GM18868 (cell line): Measurements from ENCODE around the gene CCDC179.
A peak's percentile ranks its signal among the peaks of the same experiment; 100 is the strongest.

ENCODE experiments used
- ATAC-seq: cut with Tn5 transposase; IDR thresholded peaks from one replicate; pipeline ENCODE4 v1.9.1; 2021; ENCODE audit warnings: mild to moderate bottlenecking, moderate library complexity; ENCODE audit not compliant: unreplicated experiment

The CCDC179 gene

DNA sequence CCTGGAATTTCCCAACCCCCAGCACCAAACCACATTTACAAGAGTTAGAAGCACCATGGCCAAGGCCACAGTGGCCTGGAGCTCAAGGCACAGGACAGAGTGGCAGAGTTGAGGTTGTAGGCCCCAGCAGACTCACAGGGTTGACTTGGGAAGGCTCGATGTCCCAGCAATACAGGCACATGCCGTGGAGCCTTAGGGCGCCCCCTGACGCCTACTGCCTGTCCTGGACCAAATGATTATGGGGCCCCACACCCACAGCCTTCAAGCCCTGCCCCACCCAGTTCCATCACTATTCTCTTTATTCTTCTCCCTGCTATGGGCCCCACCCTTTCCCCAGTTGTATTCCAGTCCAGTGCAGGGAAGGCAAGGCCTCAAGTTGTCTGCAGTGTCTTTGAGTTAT lies at the start of gene CCDC179:
CCDC179 (minus strand) TSS at position 234 of the 400 bp plus-strand sequence; CDS start at position 181, 53 bp downstream.
- no peak for ATAC-seq

DNA sequence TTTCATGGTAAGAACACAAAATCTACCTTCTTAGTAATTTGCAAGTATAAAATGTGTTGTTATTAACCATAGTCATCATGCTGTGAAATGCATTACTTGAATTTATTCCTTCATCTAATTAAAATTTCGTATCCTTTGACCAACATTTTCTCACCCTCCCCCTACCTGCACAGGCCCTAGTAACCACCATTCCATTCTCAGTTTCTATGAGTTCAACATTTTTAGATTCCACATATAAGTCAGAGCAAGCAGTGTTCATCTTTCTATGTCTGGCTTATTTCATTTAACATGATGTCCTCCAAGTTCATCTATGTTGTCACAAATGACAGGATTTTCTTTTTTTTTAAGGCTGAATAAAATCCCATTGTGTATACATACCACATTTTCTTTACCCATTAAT lies 43.5 kb upstream of the CCDC179 start:
- no peak for ATAC-seq

DNA sequence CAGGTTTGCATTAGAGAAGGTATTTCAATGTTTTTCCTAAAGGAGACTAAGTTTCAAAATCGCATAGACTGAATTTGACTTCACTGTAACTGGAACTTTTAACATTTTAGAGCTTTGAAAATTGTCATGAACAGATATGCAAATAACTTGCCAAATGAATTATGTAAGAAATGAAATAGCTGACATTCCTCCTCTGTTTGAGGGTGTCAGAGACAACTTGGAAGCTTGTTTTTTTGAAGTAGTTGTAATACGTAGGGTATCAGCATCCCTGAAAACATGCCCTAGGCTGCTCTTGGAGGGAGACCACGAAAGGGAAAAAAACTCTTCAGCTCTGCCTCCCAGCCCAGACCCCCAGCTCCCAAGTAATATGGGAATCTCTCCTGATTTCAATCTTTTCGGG lies 41.3 kb upstream of the CCDC179 start:
- no peak for ATAC-seq

DNA sequence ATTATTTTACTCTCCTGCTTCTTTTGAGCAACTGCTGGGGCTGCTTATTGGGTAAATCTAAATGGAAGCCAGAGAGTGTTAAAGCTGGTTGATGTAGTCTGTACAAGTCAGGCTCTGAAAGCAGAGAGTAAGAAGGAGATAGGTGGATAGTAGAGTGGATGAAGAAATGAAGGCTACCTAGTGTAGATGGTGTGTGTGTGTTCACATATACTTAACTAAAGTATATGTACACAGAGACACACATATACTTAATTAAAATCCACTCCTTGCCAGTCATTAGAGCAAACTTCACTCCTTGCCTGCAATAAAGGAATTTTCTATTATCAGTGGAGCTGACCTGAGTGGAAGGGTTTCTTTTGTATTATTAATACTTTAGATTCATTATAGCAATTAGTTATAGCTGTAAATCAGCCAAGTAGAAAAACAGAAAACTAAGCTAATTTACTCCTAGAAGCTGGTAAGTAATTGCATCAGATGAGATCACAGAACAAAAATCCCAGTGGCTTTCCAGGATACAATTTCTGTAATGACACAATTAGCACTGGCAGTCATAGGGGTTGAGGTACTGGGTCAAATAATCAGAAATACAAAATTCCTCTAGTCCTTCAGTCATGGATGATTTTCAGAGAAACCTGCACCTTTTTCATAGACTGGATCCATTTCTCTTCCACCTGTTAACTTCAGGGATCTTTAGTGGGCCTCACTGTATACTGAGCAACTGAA lies 40.7 kb upstream of the CCDC179 start:
- no peak for ATAC-seq

DNA sequence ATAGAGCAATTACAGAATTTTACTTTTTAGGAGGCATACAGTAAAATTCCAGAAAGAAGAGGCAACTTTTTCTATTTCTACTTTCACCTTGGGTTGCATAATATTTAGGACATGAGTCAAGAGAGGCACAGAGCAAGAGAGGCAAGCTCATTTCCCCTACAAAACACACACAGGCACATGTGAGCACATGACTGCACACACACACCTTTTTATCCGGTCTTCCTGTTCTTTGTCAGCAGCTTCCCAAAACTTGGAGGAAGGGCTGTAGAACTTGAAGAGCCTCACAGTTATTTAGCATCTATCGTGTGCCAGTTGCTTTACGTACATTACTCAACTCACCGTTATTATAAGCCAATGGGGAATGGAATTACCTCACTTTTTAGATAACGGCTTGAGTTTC lies 37.8 kb upstream of the CCDC179 start:
- ATAC-seq: no peak

DNA sequence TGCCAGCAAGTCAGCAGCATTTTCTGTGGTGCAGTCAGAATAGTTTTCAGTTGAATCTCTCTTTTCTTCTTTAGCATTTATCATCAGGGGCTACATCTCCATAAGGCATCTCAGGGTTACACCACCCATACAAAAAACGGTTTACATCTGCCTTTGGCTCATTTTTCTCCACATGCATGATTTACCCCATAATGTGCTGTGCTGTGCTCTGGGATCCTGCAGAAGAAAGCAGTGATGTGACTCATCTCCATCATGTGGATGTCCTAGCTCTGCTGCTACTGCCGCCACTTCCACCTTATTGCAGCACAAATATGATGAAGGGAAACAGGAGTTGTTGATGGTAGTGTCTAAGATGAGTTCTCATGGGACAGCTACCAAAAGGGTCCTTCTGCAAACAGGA lies 30.0 kb upstream of the CCDC179 start:
- no peak for ATAC-seq

DNA sequence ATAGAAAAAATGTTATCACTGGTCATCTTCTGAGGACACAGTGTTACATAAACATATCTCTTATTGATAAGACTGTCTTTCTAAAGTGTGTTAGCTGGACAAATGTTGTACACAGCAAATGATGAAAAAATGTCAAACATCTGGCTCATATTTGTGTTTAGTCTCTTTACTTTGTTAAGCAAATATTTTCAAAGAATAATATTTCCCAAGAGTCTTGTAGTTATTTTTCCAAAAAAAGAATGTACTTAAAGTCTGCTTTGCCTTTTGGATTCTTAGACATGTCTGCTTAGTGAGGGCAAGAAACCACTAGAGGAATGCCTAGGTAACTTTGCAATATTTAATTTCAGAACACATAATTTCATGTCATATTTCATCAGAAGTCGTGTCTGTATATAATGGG lies 23.9 kb upstream of the CCDC179 start:
- ATAC-seq: no peak

DNA sequence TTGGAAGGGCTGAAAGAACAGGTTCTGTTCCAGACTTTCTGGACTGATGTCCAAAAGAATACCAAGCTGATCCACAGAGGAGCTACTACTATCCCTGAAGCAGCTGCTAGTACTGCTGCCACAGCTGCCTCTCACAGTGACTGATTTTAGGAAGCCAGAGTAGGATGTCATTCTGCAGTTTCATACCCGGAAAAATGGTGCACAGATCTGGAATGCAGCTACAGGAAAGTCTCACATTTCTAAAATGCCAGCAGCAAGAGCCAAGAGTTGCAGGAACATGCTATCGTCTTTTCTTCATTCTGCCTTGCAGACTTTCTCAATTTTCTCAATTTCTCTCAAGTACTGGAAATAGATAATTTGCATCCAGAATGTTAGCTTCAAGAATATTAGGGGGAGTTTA lies 19.4 kb upstream of the CCDC179 start:
- no peak for ATAC-seq

DNA sequence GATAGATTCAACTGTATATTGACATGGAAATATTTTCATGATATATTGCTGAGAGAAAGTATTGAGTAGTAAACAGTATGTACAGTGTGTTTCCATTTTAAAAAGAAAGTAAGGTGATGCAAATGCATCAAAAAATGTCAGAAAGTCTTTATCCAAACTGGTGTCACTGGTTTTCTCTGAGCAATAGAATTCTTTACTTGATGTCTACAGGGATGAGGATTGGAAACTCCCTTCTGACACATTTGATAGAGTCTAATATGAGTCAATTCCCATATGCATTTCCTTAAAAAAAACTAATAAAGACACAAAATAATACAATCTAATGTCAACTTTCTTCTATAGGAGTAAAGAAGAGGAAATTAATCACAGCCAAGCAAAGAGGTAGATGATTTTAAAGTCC lies 18.3 kb upstream of the CCDC179 start:
- no peak for ATAC-seq

DNA sequence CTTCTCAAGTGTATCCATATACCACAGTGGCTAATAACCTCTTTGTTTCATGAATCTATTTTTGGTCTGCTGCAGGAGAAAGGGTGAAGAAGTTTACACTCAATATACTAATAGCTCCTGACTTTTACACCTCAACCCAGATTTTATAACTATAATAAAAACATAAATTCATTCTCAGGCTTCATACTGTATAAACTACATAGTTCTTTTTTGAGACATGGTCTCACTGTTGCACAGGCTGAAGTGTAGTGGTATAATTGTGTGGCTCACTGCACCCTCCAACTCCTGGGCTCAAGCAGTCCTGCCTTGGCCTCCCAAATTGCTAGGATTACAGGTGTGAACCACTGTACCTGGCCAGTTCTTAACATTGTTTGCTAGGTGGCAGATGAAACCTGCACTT lies 17.8 kb upstream of the CCDC179 start:
- ATAC-seq: no peak

DNA sequence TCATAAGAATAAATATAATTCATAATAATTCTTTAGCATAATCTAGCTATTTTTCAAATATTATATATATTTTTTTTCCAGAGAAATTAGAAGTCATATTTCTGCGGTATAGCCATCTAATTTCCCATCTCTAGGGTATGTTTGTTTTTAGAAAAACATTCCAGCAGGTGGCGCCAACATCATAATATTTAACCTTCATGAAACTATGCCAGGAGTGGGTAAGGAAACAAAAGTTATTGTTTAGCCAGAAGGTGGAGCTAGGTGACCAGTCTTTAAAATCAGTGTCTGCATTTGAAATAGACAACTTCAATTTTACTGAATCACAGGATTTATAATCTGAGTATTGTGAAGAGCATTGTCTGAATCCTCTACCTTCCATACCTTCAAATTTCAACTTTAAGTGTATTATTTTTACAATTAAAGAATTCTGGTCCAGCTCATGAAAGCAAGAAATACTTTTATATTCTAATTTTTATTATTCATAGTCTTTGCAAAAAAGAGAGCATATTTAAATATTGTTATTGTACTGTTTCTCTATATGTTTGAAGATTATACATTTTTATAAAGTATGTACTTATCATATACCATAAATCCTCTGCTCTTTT lies 15.7 kb upstream of the CCDC179 start:
- peak; percentile 98 for ATAC-seq

DNA sequence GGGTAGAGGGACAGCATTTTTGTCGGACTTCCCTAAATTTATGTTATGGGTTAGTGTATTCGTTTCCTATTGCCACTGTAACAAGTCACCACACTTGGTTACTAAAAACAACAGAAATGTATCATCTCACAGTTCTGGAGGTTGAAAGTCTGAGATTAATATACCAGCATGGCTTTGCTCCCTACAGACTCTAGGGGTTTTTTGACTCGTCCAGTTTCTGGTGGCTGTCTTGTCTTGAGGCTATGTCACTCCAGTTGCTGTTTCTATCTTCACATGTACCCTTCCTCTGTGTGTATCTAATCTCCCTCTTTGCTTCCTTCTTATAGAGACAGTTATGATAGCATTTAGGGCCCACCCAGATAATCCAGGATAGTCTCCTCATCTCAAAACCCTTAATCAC lies 9.1 kb upstream of the CCDC179 start:
- peak; percentile 61 for ATAC-seq

DNA sequence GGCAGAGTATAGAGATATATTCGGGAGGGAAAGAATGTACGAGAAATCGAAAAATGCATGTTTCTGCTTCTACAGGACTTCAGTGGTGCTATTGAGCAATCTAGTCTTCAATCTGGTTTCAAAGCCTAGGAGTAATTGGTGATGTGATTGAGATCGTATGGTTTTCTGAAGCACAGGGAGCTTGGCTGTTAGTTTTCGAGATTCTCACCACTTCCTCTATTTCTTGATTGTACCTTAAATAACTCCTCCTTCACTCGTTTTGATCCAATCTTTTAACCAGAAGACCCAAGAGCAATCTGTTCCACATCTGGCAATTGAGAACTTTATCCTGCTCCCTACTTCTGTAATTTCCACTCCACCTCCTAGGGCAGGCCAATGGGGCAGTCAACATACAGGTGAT lies 518 bp downstream of the CCDC179 start:
- no peak for ATAC-seq

DNA sequence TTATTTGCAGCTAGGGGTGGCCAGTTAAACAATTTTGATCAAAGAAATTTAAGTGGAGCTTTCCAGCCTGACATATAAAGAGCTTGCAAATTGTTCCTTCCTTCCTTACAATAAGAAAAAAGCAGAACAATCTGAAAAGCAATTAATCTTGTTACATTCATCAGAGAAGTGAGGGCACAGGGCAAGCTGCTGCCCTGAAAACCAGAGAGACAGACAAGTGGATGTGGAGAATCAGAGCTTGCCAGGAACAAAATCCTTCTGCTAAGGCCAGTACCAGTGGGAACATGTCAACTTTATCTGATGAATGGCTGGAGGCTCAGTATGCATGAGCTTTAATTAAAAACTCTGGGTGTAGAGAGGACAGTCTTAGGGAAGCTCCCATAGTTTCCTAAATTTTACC lies 8.8 kb downstream of the CCDC179 start:
- ATAC-seq: no peak

DNA sequence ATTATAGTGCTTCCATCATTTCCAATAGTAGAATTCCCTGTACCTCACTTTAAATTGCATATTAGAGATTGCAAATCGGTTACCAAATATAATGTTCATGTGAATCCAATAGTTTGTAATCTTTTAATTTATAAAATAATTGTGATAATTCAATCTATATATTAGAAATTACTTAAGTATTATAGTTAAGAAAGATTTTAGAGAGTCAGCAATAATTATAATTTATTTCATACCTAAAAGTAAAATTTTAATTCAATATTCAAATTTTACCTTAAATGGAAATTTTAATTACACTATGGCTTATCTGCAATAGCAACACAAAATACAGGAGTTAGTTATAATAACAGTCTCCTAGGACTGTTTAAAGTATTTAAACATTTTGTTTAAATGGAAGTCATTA lies 13.5 kb downstream of the CCDC179 start:
- no peak for ATAC-seq

DNA sequence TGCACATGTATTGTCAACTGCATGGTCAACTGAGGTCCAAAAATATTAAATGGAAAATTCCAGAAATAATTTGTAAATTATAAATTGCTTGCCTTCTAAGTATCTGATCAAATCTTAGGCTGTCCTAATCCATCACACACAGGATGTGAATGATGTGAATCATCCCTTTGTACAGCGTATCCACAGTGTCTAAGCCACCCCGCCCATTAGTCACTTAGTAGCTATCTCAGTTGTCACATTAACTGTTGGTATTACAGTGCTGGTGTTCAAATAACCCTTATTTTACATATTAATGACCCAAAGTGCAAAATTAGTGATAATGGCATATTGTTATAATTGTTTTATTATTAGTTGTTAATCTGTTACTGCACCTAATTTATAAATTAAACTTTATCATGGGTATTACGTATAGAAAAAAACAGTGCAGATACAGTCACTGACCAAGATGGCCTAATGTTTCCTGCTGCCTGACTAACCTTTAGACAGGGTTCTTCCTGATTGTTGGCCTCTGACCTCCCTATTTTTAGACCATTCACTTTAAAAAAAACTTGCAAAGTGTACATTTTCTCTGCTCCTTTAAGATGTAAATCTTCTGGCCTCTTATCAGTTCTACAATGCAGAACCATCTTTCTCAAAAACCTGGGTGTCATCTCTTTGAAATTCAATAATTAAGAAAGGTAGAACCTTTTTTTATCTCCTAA lies 27.8 kb downstream of the CCDC179 start:
- ATAC-seq: no peak

DNA sequence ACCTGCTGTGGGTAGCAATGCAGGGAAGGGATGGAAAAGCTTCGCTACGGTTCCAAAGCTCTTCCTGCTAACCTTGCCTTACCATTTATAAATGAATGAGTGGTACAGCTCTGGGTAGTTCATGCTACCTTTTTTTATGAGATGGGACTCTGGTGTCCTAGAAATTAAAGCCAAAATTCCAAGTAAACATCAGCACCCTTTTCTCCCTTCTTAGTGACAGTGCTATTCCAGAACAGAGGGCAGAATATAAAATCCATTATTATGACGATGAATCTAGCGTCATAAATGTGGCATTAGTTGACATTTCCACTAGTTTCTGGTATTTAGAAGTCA lies 30.2 kb downstream of the CCDC179 start:
- no peak for ATAC-seq

DNA sequence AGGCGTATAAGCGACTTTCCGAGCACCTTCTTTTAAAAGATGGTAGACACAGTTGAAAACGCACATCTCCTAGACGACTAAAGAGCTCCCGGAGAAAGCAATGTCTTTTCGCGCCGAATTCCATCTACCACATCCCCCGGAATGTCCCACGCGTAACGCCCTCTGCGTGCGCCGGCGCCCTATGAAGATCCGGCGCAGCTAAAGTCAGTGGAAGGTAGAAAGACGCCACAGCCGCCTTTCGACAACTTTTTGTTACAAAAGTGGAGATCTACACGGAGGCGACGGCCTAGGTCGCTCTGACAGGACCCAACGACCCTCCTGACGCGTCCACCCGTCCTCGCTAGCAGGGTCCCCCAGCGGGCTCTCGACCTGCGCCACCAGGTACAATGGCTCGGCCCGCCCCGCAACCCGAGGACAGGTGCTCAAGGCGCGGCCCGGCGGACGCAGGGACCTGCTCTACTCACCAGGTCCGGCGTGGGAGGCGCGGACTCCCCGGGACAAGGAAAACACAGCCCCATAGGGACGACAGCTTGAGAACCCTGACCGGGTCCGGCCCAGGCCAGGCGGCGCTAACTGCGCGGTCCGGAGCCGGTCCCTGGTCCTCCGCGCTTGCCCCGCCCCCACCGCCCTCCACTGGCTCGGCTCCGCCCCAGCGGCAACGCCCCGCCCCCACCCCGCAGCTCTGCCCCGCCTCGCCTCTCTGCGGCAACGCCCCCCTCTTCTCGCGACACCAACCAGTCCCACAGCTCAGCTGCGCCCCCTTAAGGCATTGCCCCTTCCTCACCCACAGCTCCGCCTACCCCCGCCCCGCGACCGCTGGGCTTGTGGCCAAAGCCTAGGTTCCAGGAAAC lies 30.8 kb downstream of the CCDC179 start, which contains the start of gene SVIP:
SVIP (minus strand) TSS at position 571 of the 851 bp plus-strand sequence; CDS start at position 518, 53 bp downstream.
- peak; percentile 91 for ATAC-seq

DNA sequence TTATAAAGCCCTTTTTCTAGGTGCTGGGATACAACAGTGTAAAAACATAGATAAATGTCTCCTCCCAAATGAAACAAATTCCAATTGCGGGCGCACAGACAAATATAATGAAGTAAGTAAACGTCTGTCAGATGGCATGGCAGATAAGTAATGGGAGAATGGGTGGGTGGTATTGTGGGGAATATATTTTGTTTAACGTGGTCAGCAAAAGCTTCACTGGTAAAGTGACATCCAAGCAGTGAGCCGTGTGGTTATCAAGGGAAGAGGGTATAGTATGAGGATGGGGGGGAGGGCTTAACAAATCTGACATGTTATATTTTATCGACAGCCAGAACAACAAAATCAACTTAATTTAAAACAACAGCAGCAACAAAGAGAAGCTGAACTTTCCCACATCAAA lies 31.9 kb downstream of the CCDC179 start:
- no peak for ATAC-seq

DNA sequence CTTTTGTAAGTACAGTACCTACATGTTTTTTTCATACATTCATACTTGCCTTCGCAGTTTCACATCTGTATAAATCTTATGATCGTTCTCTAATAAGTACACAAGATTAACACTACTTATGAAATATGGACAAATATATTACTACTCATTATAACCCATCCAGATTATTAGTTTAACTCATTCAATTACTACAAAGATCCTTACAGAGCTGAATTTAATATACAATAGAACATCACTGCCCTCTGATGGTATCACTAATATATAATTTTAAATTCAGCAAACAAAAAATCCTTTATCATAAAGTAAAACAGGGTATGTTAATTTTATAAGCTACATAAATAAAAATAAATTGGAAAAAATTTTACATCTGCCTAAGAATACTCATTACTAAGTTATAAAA lies 38.1 kb downstream of the CCDC179 start:
- no peak for ATAC-seq

DNA sequence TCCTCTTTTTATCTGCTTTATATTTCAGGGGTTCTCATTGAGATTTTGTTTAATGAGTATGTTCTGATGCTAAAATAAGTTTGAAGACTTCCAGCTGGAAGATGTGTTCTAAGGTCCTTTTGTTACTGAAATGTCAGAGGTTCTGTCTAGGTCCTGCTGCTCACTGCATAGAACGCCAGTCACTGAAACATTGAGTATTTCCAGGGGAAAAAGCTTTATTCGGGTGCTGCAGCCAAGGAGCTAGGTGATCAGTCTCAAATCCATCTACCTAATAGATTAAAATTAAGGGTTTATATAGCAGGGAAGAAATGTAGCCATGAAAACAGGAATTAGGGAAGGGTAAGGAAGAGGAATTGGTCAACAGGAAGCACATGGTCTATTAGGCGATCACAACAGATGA lies 50.4 kb downstream of the CCDC179 start:
- ATAC-seq: no peak
